Adrenal gland (tissue), 12 donors: ENCODE data around the gene PXDN. TPM values are rescaled to one million over a fixed set of nuclear protein-coding genes. Genes with fewer than 3 reads are reported as not detected.
A peak's percentile ranks its signal among the peaks of the same experiment; 100 is the strongest.

Experiments
- DNase-seq, 7 donors: peaks; one replicate each; pipeline ENCODE4 v3.0.0-alpha.2; 2019 to 2020
- H3K27ac ChIP-seq, 5 donors: fragments of 200-600 bp; sonication (generic) in 4 of 5; 1 replicate in 3 of 5; 2 replicates in 2 of 5; pipeline versions ENCODE4 v1.5.1 to v1.8.0; 2016 to 2020; ENCODE audit warnings: mild to moderate bottlenecking in 1 of 5
- H3K27me3 ChIP-seq: fragments of 200-600 bp; 2 replicates; pipeline ENCODE4 v1.8.0; 2021
- H3K36me3 ChIP-seq, 2 donors: fragments of 200-600 bp; replicated peaks in 1 of 2; 1 replicate in 1 of 2; 2 replicates in 1 of 2; pipeline versions ENCODE4 v1.5.1 to v1.8.0; 2018 to 2022
- H3K4me1 ChIP-seq, 2 donors: fragments of 200-600 bp; replicated peaks in 1 of 2; 1 replicate in 1 of 2; 2 replicates in 1 of 2; pipeline versions ENCODE4 v1.5.1 to v1.8.0; 2018 to 2021
- H3K4me3 ChIP-seq, 4 donors: fragments of 200-600 bp; sonication (generic) in 3 of 4; one replicate each; pipeline ENCODE4 v1.5.1; 2016 to 2018
- H3K9me3 ChIP-seq, 3 donors: fragments of 200-600 bp; sonication (generic) in 1 of 3; replicated peaks in 1 of 3; 1 replicate in 2 of 3; 2 replicates in 1 of 3; pipeline versions ENCODE4 v1.5.1 to v1.8.0; 2016 to 2021
- CTCF ChIP-seq, 6 experiments: fragments of 450-650 bp in 4 of 6; fragments of 200-600 bp in 2 of 6; sonication (generic) in 1 of 6; IDR thresholded peaks; 1 replicate in 5 of 6; 2 replicates in 1 of 6; pipeline versions ENCODE4 v1.5.1 to v1.8.0; 2016 to 2021; ENCODE audit warnings: antibody characterized with exemption in 6 of 6, mild to moderate bottlenecking in 2 of 6, moderate library complexity in 1 of 6
- POLR2A ChIP-seq, 2 donors: fragments of 450-650 bp; IDR thresholded peaks; one replicate each; pipeline ENCODE4 v1.6.1; 2017; ENCODE audit warnings: antibody characterized with exemption in 2 of 2, mild to moderate bottlenecking in 2 of 2, moderate library complexity in 1 of 2
- WGBS, 4 donors: extraction: QIAGEN DNeasy Blood & Tissue Kit in 2 of 4; methylation state at CpG; one replicate each; pipeline versions ENCODE4 v1.1.5 to v1.1.7; 2013 to 2017; 5-methylcytosine and 5-hydroxymethylcytosine counted together
- intact Hi-C, 2 donors: fragments of 100-400 bp; cut with DNase I; formaldehyde crosslinking; loops; one replicate each; pipeline versions ENCODE4 v1.14.1 to v1.15.0; 2022 to 2023
- polyA plus RNA-seq, 3 donors: library from polyadenylated mRNA; stranded (reverse); fragments of 200-250 nt in 2 of 3; fragments of 350-450 nt in 1 of 3; fragmentation: Illumina TruSeq in 1 of 3; extraction: RNeasy Lipid Tissue Mini Kit (QIAGEN cat#74804) in 1 of 3; gene quantifications; one replicate each; pipeline ENCODE4 v1.2.3, GENCODE V29; 2013 to 2014
- total RNA-seq, 9 donors: library from RNA; depleted of rRNA in 4 of 9; stranded (reverse); fragments of >200 nt in 4 of 9; fragments of 120-200 nt in 1 of 9; fragmentation: NEBNext Ultra II Directional in 1 of 9; extraction: Animal tissue kit (Norgen Biotek cat#: 25700) in 1 of 9; gene quantifications; one replicate each; pipeline versions ENCODE4 v1.1.0 to v1.2.4, GENCODE V29; 2013 to 2023
- donor health status: healthy with polysubstance abuse.
- donor health status: Bipolar disorder and iron deficiency.
- donor health status: DM: yes; HTN: yes; CAD: no.
- donor health status: DM: no; HTN: no; CAD: no.
- donor health status: DM: no; HTN: no; CAD: no.
- donor health status: DM: yes; HTN: yes; CAD: no.

The PXDN gene
- total and polyA plus RNA-seq, 12 donors = 8.5 to 39.5 (median 22.1) TPM

GRCh38 chr2:1750270-1750932 is 6.1 kb upstream of the PXDN start:
- DNase-seq = peak in 2 of 7 donors; percentile 2 to 13
- intact Hi-C loops = no loop called here
- no peak overlapping the region for H3K27ac ChIP-seq
- H3K9me3 ChIP-seq = no peaks in the 10 kb centered on the region
- H3K4me1 ChIP-seq = no peaks in the 10 kb centered on the region
- TF ChIP-seq POLR2A (IDR thresholded peaks at IDR 0.05) (no peak), CTCF (IDR thresholded peaks at IDR 0.05) (no peak)
- H3K4me3 ChIP-seq = no peak overlapping the region
- no peaks in the 10 kb centered on the region for H3K36me3 ChIP-seq
- 12 to 34% (median 23%) methylated on average over 4 to 5 of the region's 5 CpGs for WGBS, 4 donors
- H3K27me3 ChIP-seq = no peaks in the 10 kb centered on the region

- no peaks in the 10 kb centered on the region for H3K9me3 ChIP-seq
- no peak overlapping the region for H3K27ac ChIP-seq
- WGBS, 4 donors = 78 to 86% (median 82%) methylated on average over 9 of the region's 9 CpGs
- intact Hi-C loops = loop anchor here in 1 of 2 donors (10.0 kb wide), 1 partner anchor 155 kb away; no protein-coding TSS in a partner anchor
- H3K36me3 ChIP-seq = no peaks in the 10 kb centered on the region
- DNase-seq = peak in 2 of 7 donors; percentile 15 to 46
- H3K4me1 ChIP-seq = no peaks in the 10 kb centered on the region
- TF ChIP-seq POLR2A (IDR thresholded peaks at IDR 0.05) = no peak
- no peak overlapping the region for H3K4me3 ChIP-seq
- H3K27me3 ChIP-seq = no peaks in the 10 kb centered on the region
Measured at GRCh38 chr2:1749489-1750119, 5.3 kb upstream of the PXDN start.

GRCh38 chr2:1748741-1749488 is 4.6 kb upstream of the PXDN start:
- WGBS, 4 donors = 75 to 81% (median 78%) methylated on average over 16 to 17 of the region's 17 CpGs
- intact Hi-C loops = loop anchor here in 1 of 2 donors (10.0 kb wide), 1 partner anchor 154 kb away; no protein-coding TSS in a partner anchor
- Histone ChIP-seq H3K27ac (no peak overlapping the region), H3K36me3 (no peaks in the 10 kb centered on the region), H3K4me1 (no peaks in the 10 kb centered on the region), H3K9me3 (no peaks in the 10 kb centered on the region), H3K27me3 (no peaks in the 10 kb centered on the region), H3K4me3 (no peak overlapping the region)
- TF ChIP-seq POLR2A (IDR thresholded peaks at IDR 0.05) (no peak), CTCF (IDR thresholded peaks at IDR 0.05) (no peak)
- peak in 1 of 7 donors; percentile 41 for DNase-seq

GRCh38 chr2:1748176-1748740 is 3.9 kb upstream of the PXDN start:
- 63 to 77% (median 67%) methylated on average over 5 to 6 of the region's 6 CpGs for WGBS, 4 donors
- Histone ChIP-seq H3K27me3 (no peaks in the 10 kb centered on the region), H3K36me3 (no peaks in the 10 kb centered on the region), H3K9me3 (no peaks in the 10 kb centered on the region), H3K4me1 (no peaks in the 10 kb centered on the region), H3K4me3 (no peak overlapping the region), H3K27ac (no peak overlapping the region)
- peak in 2 of 7 donors; percentile 9 to 43 for DNase-seq
- TF ChIP-seq CTCF (IDR thresholded peaks at IDR 0.05) (no peak), POLR2A (IDR thresholded peaks at IDR 0.05) (no peak)
- intact Hi-C loops = loop anchor here in 1 of 2 donors (10.0 kb wide), 1 partner anchor 153 kb away; no protein-coding TSS in a partner anchor
